Vagina (tissue), 2 donors: Measurements from ENCODE around the gene FLYWCH1.

ENCODE experiments used
- POLR2A ChIP-seq, 2 donors: fragments of 450-650 bp; IDR thresholded peaks; one replicate each; pipeline ENCODE4 v1.6.1; 2017; ENCODE audit warnings: antibody characterized with exemption in 2 of 2, mild to moderate bottlenecking in 2 of 2, moderate library complexity in 2 of 2
- TF ChIP-seq, protein P1 (sequence below), 3 experiments: fragments of 450-650 bp in 2 of 3; fragments of 200-600 bp in 1 of 3; sonication (generic) in 1 of 3; IDR thresholded peaks; one replicate each; pipeline ENCODE4 v1.5.1; 2017 to 2019; ENCODE audit warnings: antibody characterized with exemption in 3 of 3, mild to moderate bottlenecking in 2 of 3, moderate library complexity in 2 of 3

- no peak for TF ChIP-seq POLR2A (IDR thresholded peaks at IDR 0.05)
- TF ChIP-seq, protein P1, sequence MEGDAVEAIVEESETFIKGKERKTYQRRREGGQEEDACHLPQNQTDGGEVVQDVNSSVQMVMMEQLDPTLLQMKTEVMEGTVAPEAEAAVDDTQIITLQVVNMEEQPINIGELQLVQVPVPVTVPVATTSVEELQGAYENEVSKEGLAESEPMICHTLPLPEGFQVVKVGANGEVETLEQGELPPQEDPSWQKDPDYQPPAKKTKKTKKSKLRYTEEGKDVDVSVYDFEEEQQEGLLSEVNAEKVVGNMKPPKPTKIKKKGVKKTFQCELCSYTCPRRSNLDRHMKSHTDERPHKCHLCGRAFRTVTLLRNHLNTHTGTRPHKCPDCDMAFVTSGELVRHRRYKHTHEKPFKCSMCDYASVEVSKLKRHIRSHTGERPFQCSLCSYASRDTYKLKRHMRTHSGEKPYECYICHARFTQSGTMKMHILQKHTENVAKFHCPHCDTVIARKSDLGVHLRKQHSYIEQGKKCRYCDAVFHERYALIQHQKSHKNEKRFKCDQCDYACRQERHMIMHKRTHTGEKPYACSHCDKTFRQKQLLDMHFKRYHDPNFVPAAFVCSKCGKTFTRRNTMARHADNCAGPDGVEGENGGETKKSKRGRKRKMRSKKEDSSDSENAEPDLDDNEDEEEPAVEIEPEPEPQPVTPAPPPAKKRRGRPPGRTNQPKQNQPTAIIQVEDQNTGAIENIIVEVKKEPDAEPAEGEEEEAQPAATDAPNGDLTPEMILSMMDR (IDR thresholded peaks at IDR 0.05): no peak
Observed at GRCh38 chr16:2896480-2897010, 15.2 kb upstream of the FLYWCH1 start.
